Right lobe of liver (tissue), 6 donors: Measurements from ENCODE around the gene ANKRD24. TPM values are rescaled to one million over a fixed set of nuclear protein-coding genes. Genes with fewer than 3 reads are reported as not detected.

ENCODE experiments used
- ATAC-seq, 4 donors: fragments of 200-7000 bp; cut with Tn5 transposase; one replicate each; pipeline ENCODE4 v1.9.1; 2020; ENCODE audit warnings: mild to moderate bottlenecking in 4 of 4, moderate library complexity in 4 of 4
- DNase-seq, 3 donors: peaks; one replicate each; pipeline ENCODE4 v3.0.0-alpha.2; 2020
- H3K27ac ChIP-seq, 3 donors: fragments of 200-600 bp; one replicate each; pipeline ENCODE4 v1.8.0; 2022
- H3K27me3 ChIP-seq, 2 donors: fragments of 200-600 bp; one replicate each; pipeline ENCODE4 v1.8.0; 2022
- H3K36me3 ChIP-seq, 4 donors: fragments of 200-600 bp; sonication (generic) in 1 of 4; one replicate each; pipeline versions ENCODE4 v1.5.1 to v1.8.0; 2017 to 2022; ENCODE audit warnings: control low read depth in 1 of 4
- H3K4me1 ChIP-seq, 4 donors: fragments of 200-600 bp; sonication (generic) in 1 of 4; one replicate each; pipeline versions ENCODE4 v1.5.1 to v1.8.0; 2017 to 2022; ENCODE audit warnings: control low read depth in 1 of 4
- H3K4me3 ChIP-seq, 3 donors: fragments of 200-600 bp; one replicate each; pipeline ENCODE4 v1.8.0; 2022
- H3K9me3 ChIP-seq, 4 donors: fragments of 200-600 bp; sonication (generic) in 1 of 4; one replicate each; pipeline versions ENCODE4 v1.5.1 to v1.8.0; 2017 to 2022; ENCODE audit warnings: control low read depth in 1 of 4
- CTCF ChIP-seq, 4 donors: fragments of 200-600 bp in 3 of 4; fragments of 450-650 bp in 1 of 4; IDR thresholded peaks; one replicate each; pipeline versions ENCODE4 v1.5.1 to v1.8.0; 2016 to 2022; ENCODE audit warnings: antibody characterized with exemption in 4 of 4, mild to moderate bottlenecking in 2 of 4
- POLR2A ChIP-seq: fragments of 450-650 bp; IDR thresholded peaks from one replicate; pipeline ENCODE4 v1.6.1; 2017; ENCODE audit warnings: antibody characterized with exemption, mild to moderate bottlenecking
- WGBS: methylation state at CpG from one replicate; pipeline ENCODE4 v1.1.6; 2018; ENCODE audit warnings: low coverage, low lambda C conversion rate; ENCODE audit not compliant: insufficient coverage; ENCODE audit errors: missing lambda C conversion rate; 5-methylcytosine and 5-hydroxymethylcytosine counted together
- intact Hi-C, 2 donors: fragments of 100-400 bp; cut with DNase I; formaldehyde crosslinking; loops; one replicate each; pipeline versions ENCODE4 v1.11.2 to v1.14.1; 2022
- total RNA-seq, 6 experiments: library from RNA; depleted of rRNA in 2 of 6; stranded (reverse); fragments of >200 nt in 2 of 6; fragmentation: NEBNext Ultra II Directional in 3 of 6; extraction: Animal tissue kit (Norgen Biotek cat#: 25700) in 3 of 6; gene quantifications; one replicate each; pipeline versions ENCODE4 v1.1.0 to v1.2.4, GENCODE V29; 2016 to 2023
- donor health status: DM: no; HTN: yes; CAD: no.
- donor health status: DM: no; HTN: no; CAD: no.
- donor health status: DM: no; HTN: no; CAD: no.
- donor health status: DM: no; HTN: yes; CAD: no.
- donor health status: DM: no; HTN: yes; CAD: no.

Gene ANKRD24
- total RNA-seq, 6 experiments from 2014 or later = 1.2 to 4.8 (median 2.7) TPM

DNA sequence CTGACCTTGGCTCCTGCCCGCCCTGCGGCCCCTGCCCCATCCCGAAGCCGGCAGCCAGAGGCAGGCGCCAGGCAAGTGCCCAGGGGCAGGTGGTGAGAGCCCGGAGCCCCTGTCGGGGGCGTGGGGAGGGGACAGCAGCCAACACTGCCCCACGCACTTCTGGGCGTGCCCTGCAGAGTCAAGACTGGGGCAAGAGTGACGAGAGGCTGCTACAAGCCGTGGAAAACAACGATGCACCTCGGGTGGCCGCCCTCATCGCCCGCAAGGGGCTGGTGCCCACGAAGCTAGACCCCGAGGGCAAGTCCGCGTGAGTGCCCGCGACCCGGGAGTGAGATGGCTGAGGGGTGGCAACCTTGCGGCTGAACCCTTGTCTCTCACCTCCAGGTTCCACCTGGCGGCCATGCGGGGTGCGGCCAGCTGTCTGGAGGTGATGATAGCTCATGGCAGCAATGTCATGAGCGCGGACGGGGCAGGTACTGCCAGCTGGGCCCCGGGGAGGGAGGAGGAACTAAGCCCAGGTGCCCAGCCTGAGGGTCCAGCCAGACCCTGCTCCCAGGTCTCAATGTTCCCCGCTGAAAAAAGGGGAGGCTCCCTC, 17.3 kb downstream of the ANKRD24 start:
- TF ChIP-seq CTCF (IDR thresholded peaks at IDR 0.05) (no peak), POLR2A (no peak)
- intact Hi-C loops = loop anchor here in 1 of 2 donors (10.0 kb wide), 1 partner anchor 195 kb away; the partner anchor contains the start of gene PIAS4
- Histone ChIP-seq H3K27me3 (no peaks in the 10 kb centered on the region), H3K4me1 (peaks cover 0 to 1% (median 0%) of the 10 kb centered on the region in 4 donors), H3K27ac (no peak overlapping the region), H3K4me3 (no peak overlapping the region), H3K36me3 (no peaks in the 10 kb centered on the region), H3K9me3 (no peaks in the 10 kb centered on the region)
- 64% methylated on average over 3 of the region's 33 CpGs for WGBS
- peak in 1 of 4 donors; percentile 15 for ATAC-seq
- no peak for DNase-seq

DNA sequence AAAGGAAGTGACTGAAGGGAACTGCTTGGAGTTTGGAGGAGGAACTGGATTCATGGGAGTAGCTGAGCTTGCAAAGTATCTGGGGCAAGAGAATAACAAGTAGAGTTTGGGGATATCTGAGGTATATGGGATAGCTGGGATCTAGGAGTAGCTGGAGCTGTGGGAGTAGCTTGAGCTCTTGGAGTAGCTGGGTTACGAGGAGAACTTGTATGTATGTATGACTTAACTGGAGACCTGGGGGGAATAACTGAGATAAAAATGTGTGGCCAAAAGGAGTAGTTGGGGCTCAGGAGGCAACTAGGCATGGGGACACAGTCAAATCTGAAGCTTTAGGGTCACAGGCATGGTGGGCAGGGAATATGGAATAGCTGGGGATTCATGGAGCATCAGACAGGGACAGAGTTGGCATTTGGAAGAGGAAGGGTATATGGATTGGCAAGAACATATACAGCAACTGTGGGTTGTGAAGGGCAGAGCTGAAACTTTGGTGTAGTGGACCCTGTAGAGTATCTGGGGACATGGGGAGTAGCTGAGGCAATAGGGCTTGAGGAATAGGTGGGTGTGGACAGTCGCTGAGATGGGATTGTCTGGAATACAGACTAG, 18.6 kb downstream of the ANKRD24 start:
- intact Hi-C loops = loop anchor here in 1 of 2 donors (10.0 kb wide), 1 partner anchor 196 kb away; the partner anchor contains the start of gene PIAS4
- no peaks in the 10 kb centered on the region for H3K36me3 ChIP-seq
- no peak overlapping the region for H3K27ac ChIP-seq
- WGBS = 53% methylated on average over 2 of the region's 2 CpGs
- DNase-seq (no peak), ATAC-seq (no peak)
- no peak overlapping the region for H3K4me3 ChIP-seq
- no peaks in the 10 kb centered on the region for H3K9me3 ChIP-seq
- TF ChIP-seq CTCF (IDR thresholded peaks at IDR 0.05) (no peak), POLR2A (no peak)
- H3K27me3 ChIP-seq = no peaks in the 10 kb centered on the region
- peaks cover 0 to 4% (median 0%) of the 10 kb centered on the region in 4 donors for H3K4me1 ChIP-seq

DNA sequence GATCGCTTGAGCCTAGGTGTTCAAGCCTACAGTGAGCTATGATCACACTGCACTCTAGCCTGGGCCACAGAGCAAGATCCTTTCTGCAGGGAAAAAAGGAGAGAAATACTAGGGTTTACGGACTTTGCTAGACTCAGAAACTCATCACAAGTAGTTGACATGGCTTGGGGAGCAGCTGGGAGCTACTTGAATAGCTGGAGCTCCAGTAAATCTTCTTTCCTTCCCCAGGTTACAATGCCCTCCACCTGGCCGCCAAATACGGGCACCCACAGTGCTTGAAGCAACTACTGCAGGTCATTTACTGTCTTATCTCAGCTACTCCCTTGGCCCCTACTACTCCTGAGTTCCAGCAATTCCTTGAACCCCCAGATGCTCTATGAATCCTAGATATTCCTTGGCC, 19.3 kb downstream of the ANKRD24 start:
- Histone ChIP-seq H3K4me1 (peaks cover 0 to 4% (median 0%) of the 10 kb centered on the region in 4 donors), H3K27me3 (no peaks in the 10 kb centered on the region), H3K4me3 (no peak overlapping the region), H3K27ac (no peak overlapping the region), H3K36me3 (no peaks in the 10 kb centered on the region), H3K9me3 (no peaks in the 10 kb centered on the region)
- WGBS = 93% methylated on average over 2 of the region's 4 CpGs
- no peak for TF ChIP-seq POLR2A
- no peak for TF ChIP-seq CTCF (IDR thresholded peaks at IDR 0.05)
- intact Hi-C loops = loop anchor here in 1 of 2 donors (10.0 kb wide), 1 partner anchor 197 kb away; the partner anchor contains the start of gene PIAS4
- DNase-seq = no peak
- no peak for ATAC-seq

DNA sequence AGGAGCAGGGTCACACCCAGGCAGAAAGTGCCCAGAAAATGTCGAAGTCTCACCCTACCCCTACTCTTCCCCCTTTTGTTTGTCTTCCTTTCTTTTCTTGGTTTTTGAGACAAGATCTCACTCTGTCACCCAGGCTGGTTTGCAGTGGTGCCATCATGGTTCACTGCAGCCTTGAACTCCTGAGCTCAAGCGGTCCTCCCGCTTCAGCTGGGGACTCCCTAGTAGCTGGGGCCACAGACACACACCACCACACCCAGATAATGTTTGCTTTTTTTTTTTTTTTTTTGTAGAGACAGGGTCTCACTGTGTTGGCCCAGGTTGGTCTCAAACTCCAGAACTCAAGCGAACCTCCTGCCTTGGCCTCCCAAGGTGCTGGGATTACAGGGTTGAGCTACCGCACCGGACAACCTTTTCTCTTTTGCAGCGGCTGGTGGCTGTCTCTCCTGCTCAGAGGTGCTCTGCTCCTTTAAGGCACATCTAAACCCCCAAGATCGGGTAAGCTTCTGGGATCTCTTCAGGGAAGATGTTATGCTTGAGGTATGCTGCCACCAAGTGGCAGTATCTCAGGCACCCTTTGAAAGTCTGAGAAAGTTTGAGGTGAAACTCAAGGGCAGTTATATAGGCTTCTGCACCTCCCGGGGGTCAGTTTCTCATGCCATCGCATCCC, 24.5 kb downstream of the ANKRD24 start:
- 50% methylated on average over 3 of the region's 10 CpGs for WGBS
- Histone ChIP-seq H3K9me3 (no peaks in the 10 kb centered on the region), H3K36me3 (no peaks in the 10 kb centered on the region), H3K4me3 (no peak overlapping the region), H3K27ac (no peak overlapping the region), H3K27me3 (no peaks in the 10 kb centered on the region), H3K4me1 (peaks cover 0 to 4% (median 0%) of the 10 kb centered on the region in 4 donors)
- ATAC-seq (peak; percentile 11 to 36 (median 31)), DNase-seq (no peak)
- intact Hi-C loops = loop anchor here (5.0 to 10.0 kb wide), 2 partner anchors 202 to 350 kb away; partner anchors contain the start of gene PIAS4 (in 1 of the 2)
- TF ChIP-seq POLR2A (no peak), CTCF (IDR thresholded peaks at IDR 0.05) (peak in 3 of 4 donors; percentile 31 to 42 (median 35))
